Ecto neural progenitor cell (in vitro differentiated cells): ENCODE measurements around the gene COBL.

Experiments
- DNase-seq: peaks from one replicate; pipeline ENCODE4 v3.0.0-alpha.2; 2018; ENCODE audit warnings: low spot score

Gene COBL

GRCh38 chr7:51046482-51046881, 270.1 kb downstream of the COBL start:
- no peak for DNase-seq

DNA sequence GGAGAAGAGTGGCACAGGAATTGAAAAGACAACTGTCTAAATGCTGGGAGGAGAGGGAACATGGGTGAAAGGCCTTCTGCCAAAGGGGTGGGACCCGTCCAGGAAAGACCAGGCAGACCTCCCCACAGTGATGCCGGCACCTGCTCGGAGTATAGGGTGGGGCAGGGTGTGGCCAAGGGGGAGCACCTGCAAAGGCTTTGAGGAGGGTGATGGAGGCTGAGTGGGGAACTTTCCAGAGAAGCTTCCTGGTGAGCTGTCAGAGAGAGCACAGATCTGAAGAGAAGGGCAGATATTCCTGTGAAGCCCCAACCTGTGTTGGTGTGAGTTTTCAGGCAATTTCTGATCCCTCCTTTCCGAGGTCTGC, 270.5 kb downstream of the COBL start:
- no peak for DNase-seq

DNA sequence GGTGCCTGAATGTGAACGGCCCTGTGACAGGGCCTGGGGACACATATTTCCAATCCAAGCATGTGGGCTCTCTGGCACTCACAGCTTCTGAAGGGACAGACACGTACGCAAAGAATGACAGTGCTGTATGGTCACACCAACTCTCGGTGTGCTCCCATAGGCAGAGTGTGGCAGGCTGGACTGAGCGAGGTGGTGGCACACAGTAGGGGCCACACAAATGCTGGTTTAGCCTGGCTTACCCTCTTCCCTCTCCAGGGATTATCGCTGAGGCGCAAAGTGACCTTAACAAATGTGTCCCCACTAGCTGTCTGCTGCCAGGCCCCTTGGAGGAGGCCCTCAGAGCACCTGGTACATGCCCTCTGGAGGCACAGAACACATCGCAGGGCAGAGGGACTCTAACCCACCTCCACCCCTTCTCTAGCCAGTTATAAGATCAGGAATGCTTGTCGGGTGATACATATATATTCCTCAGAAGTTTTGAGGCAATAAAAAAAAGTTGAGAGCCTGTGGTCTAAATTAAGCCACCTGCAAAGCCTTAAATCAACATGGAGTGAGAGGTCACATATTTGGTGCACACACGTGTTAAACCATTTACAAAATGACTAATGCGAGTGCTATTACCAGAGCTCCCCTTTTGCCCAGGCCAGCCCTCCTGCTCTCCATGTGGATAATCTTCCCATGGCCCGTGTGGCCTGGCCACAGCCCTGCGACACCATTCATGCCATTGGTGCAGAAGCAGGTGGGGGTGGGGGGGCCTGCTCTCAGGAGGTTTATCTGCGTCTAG, 271.1 kb downstream of the COBL start:
- no peak for DNase-seq

DNA sequence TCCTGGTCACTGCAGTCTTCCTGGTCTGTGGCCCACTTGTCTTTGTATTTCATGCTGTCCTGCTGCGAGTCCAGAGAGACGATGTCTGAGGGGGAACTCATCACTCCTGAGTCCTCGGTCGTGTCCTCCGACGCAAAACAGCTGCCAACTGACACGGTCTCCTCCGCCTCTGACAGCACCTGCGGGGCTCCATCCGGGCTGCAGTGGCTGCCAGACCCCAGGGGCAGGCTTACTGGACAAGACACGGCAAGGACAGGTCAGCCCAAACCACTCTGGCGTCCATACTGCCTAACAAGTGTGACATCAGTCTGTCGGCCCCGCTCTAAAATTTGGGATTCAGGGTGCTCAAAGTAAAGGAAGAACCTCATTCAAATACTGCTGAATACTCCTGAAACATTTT, 273.1 kb downstream of the COBL start:
- no peak for DNase-seq

- DNase-seq, result no peak
Observed at GRCh38 chr7:51040787-51041186, 275.8 kb downstream of the COBL start.

GRCh38 chr7:51038573-51038972, 278.0 kb downstream of the COBL start:
- no peak for DNase-seq

DNA sequence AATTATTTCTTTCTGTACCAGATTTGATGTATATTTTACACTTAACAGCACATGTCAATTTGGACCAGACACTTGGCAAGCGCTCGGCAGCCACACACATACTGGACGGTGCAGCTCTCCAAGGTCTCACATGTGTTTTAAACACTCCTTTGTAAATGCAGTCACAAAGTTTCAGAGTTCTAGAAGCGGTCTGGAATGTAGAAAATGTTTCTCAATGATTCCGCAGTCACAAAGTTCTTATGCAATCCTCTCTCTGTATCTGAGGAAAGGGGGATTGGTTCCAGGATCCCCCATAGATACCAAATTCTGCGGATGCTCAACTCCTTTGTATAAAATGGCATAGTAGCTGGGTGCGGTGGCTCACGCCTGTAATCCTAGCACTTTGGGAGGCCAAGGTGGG, 280.9 kb downstream of the COBL start:
- DNase-seq, result no peak

- no peak for DNase-seq
Observed at GRCh38 chr7:51034521-51035264, 281.9 kb downstream of the COBL start.

DNA sequence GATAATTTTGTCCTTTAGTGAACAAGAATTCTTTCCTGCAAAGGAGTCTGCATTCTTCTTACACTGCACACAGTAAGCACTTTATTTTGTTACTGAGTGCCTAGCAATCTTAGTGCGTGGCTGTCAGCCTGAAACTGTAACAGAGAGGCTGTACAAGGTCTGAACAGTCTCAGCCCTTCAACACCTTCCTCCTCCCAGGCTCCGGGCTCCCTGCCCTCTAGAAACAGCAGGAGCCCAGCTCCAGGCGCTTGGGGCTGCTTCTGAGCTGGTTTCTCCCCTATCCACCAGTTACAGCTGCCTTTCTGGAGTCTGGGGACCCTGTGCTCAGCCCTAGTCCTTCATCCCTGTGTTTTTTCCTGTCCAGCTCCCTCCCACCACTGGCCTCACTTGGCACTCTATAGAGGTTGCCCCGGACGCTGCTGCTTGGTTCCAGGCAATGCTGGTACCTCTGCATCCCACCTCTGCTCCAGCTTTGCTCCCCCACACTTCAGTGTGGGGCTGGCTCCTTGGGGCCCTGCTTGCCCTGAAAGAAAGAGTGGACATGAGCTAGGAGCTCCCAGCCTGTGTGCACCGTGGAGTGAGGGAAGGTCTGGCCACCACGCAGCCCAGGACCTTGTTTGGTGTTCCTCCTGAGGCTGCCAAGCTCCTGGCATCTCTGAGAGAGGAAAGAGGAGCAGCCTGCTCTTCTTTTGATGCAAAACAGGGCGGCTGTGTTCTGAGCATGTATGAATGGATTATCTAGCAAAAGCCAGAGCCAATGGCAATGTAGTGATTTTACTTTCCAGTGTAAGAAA, 282.7 kb downstream of the COBL start:
- DNase-seq, result no peak

- DNase-seq, result no peak
Observed at GRCh38 chr7:51031791-51032515, 284.7 kb downstream of the COBL start.

- no peak for DNase-seq
Observed at GRCh38 chr7:51031216-51031615, 285.4 kb downstream of the COBL start.

- no peak for DNase-seq
Observed at GRCh38 chr7:51029701-51030191, 286.9 kb downstream of the COBL start.

DNA sequence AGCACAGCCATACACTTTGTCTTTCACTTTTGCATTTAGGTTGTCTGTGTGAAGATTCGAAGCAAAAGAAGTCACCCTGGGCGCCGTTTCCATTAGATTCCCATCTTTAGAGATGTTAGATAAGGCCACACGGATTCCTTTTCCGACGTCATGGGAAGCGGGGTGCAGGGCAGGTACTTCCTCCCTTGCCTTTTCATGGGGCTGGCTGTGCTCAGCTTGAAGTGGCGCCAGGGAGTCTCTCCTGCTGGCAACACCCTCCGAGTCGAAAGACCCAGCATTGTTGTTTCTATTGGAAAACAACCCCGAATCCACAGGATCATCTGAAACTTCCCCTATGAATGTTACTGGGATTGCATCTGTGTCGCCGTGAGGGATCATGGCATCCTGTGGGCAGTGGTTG, 287.5 kb downstream of the COBL start:
- DNase-seq, result no peak

DNA sequence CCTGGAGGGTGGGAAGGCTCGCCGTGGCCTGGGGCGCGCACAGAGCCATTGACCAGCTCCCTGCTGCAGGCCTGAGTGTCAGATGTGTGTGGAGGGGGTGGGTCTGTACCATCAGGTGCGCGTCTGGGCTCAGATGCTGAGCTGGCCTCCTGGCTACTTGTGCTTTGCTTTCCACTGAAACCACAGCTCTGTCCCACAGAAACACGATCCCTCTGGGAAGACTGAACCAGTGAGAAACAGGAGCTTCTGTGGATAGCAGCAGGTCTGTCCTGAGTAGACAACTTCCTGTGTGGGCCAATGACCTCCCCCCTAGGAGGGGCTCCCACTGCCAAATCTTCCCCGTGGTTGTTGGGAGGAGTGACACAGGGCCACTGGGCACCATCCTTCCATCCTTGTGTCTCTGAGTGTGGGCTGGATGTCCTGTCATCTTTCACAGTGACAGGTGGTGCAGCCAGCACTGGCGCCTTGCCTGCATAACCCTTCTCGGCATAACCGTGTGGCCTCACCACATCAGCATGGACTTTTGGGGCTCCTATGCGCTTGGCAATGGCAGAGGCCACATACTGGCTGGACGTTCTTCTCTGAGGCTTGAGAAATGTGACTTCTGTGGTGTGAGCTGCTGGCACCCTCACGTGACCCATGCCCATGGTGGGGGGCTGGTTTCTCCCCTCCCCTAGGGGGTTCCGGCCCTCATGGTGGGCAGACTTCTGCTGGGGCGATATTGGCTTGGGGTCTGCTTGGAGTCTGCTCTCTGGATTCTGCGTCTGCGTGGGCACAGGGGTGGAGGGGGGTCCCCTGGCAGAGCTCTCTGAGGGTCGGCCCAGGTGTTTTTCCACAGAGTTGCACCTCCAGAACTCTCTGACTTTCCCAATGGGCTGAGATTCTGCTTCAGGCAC, 288.4 kb downstream of the COBL start:
- DNase-seq, result peak; percentile 39

DNA sequence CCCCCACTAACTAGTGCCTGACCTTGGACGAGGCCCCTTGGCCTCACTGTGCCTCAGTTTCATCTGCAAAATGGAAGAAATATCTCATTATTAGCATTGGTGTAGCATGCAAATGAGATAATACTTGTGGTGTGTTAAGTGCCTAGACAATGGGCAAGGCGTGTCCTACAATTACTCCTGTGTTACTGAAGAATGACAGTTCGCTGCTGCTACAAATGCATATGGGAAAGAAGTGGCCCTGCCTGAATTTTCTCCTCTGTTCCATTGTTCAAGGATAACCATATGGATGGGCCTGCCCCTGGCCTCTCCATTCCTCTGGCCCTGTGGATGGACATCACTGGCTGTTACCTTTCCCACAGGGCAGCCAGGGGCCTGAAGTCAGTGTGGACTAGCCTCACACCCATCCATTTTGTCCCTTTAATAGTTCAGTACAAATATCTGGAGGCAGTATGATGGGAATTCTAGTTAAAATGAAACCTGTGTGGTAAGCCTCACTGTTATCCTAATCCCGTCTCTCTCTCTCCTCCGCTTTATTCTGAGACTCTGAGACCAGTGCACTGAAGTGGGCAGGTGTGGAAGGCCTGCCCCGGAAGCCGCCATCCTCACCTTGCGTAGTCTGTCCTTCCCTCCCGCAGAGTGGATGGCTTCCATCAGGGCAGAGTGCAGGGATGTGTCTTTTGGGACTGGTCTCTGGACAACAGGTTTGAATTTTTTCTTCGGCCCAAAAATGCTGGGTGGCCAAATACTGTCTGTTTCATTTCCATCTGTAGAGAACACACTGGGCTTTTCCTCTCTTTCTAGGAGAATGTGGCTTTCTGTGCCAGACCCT, 289.3 kb downstream of the COBL start:
- no peak for DNase-seq

DNA sequence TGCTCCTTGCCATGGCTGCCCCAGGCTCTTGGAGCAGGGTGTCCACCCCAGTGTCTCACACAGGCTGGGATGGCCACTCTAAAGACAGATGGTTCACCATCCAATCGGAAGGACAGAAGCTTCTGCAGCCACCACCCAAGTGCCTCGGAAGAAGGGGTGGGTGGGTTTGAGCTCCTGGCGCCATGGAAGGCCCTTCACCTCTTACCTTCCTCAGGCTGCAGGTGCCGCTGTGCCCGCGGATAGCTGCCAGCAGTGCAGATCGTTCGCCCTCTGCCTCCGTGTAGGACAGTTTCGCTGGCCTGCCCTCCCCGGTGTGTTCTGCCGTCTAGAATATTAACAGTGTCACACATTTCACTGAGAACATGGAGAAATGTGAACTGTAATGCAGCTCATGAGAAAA, 290.3 kb downstream of the COBL start:
- peak; percentile 20 for DNase-seq

DNA sequence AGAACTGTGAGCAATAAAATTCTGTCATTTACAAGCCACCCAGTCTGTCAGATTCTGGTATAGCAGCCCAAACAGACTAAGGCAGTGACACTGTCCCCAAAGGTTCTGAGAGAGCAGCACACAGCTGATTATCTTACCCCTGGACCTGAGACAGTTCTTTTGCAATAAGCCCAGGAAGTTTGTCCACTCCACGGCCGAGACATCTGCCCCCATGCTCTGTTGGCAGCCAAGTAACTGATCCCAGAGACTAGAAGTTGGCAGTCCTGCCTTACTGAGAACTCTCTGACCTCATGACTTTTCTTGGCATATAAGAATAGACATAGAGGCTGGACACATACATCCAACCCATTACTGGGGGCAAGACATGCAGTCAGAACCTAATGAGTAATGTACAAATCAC, 290.9 kb downstream of the COBL start:
- no peak for DNase-seq

DNA sequence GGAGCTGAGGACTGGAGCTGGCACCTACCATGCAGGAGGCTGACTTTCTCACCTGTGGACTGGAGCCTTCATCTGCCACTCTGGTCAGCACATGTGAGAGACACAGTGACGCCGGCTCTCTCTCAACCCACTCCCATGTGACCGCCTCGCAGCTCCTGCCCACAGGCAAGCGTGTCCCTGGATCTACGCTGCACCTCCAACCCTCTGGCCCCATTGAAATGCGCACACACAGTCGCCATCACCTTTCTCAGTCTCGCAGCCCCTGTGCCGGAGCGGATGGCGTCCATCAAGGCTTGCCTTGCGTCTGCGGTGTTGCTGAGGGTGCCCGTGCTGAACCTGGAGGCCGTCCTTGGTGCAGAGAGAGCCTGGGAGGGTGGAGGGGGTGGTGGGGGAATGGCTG, 291.7 kb downstream of the COBL start:
- peak; percentile 30 for DNase-seq

- DNase-seq, result peak; percentile 32
Observed at GRCh38 chr7:51023547-51023946, 293.1 kb downstream of the COBL start.

DNA sequence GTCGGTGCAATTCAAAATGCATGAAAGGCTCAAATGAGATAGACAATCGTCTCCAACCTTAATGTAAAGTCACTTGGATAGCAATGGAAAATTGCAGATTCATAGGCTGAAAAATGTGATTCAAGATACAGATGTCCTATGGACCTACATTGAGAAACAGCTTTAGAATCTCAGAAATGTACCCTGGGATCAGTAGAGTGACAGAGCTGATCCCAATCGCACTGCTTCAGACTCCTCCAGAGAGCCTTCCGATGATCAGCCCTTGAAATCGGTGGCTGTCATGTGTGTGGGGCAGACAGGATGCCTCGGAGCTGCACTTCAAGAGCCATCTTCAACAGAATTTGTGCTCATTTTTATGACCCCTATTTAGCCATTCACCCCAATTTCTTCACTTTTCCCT, 293.8 kb downstream of the COBL start:
- DNase-seq, result no peak
